K562 (cell line): ENCODE measurements around the gene KATNAL1. TPM values are rescaled to one million over a fixed set of nuclear protein-coding genes. Genes with fewer than 3 reads are reported as not detected.

Experiments used
- ATF1 ChIP-seq, 2 experiments: fragments of 450-650 bp in 1 of 2; IDR thresholded peaks; 2 replicates each; pipeline ENCODE4 v1.6.1; 2016; ENCODE audit warnings: missing compliant biosample characterization in 1 of 2, missing genetic modification characterization in 1 of 2
- CCNT2 ChIP-seq: IDR thresholded peaks from 2 replicates; pipeline ENCODE4 v1.6.1; 2011; ENCODE audit warnings: borderline replicate concordance, low read depth, mild to moderate bottlenecking, moderate library complexity, mixed read lengths, low read length; ENCODE audit not compliant: insufficient read length; ENCODE audit errors: extremely low read depth
- CEBPB ChIP-seq: fragments of 450-650 bp; IDR thresholded peaks from 2 replicates; pipeline ENCODE4 v1.6.1; 2016; ENCODE audit warnings: missing genetic modification characterization, missing compliant biosample characterization
- CGGBP1 ChIP-seq: fragments of 250-450 bp; sonication (Bioruptor Pico); IDR thresholded peaks from 2 replicates; pipeline ENCODE4 v1.9.0; 2021; ENCODE audit warnings: mild to moderate bottlenecking
- FOXO4 ChIP-seq: fragments of 450-650 bp; formaldehyde crosslinking; IDR thresholded peaks from 2 replicates; pipeline ENCODE4 v1.4.0; 2020; ENCODE audit warnings: mild to moderate bottlenecking, moderate library complexity
- HMBOX1 ChIP-seq: sonication (generic); IDR thresholded peaks from 2 replicates; pipeline ENCODE4 v1.6.1; 2016
- HNRNPL ChIP-seq: fragments of 200-400 bp; formaldehyde crosslinking; IDR thresholded peaks from 2 replicates; pipeline ENCODE4 v1.6.1; 2017; ENCODE audit warnings: low read depth, mild to moderate bottlenecking, low read length
- KLF1 ChIP-seq: fragments of 450-650 bp; IDR thresholded peaks from 2 replicates; pipeline ENCODE4 v1.6.1; 2016; ENCODE audit warnings: missing genetic modification characterization, missing compliant biosample characterization
- NCOA4 ChIP-seq: fragments of 450-650 bp; IDR thresholded peaks from 2 replicates; pipeline ENCODE4 v1.6.1; 2018; ENCODE audit warnings: mild to moderate bottlenecking; ENCODE audit not compliant: partially characterized antibody
- NFE2 ChIP-seq: IDR thresholded peaks from 2 replicates; pipeline ENCODE4 v1.6.1; 2014; ENCODE audit warnings: antibody characterized with exemption, low read depth
- PURB ChIP-seq: sonication (generic); formaldehyde crosslinking; IDR thresholded peaks from 2 replicates; pipeline ENCODE4 v1.9.0; 2021; ENCODE audit warnings: low read depth, mild to moderate bottlenecking, missing genetic modification reagents
- RBM25 ChIP-seq: fragments of 200-400 bp; formaldehyde crosslinking; IDR thresholded peaks from 2 replicates; pipeline ENCODE4 v1.6.1; 2018; ENCODE audit warnings: low read length, low read depth, moderate library complexity; ENCODE audit not compliant: severe bottlenecking
- THRA ChIP-seq: fragments of 450-650 bp; IDR thresholded peaks from 2 replicates; pipeline ENCODE4 v1.6.1; 2017; ENCODE audit warnings: mild to moderate bottlenecking, moderate library complexity
- XRCC3 ChIP-seq: fragments of 450-650 bp; IDR thresholded peaks from 2 replicates; pipeline ENCODE4 v1.6.1; 2017; ENCODE audit warnings: mild to moderate bottlenecking, moderate library complexity
- polyA plus RNA-seq, 8 experiments: library from polyadenylated mRNA; depleted of rRNA in 4 of 8; stranded (reverse) in 5 of 8; unstranded in 3 of 8; fragments of >200 nt; fragmentation: Nextera tagmentation in 2 of 8; fragmentation: Illumina TruSeq in 1 of 8; extraction: Ambion mirVana in 2 of 8; extraction: Trizol in 1 of 8; gene quantifications; 2 replicates each; pipeline versions ENCODE4 v1.2.1 to v1.2.3, GENCODE V29; 2011 to 2014; ENCODE audit warnings: inconsistent platforms in 1 of 8, missing spikeins in 1 of 8
- total RNA-seq, 7 experiments: library from RNA; depleted of rRNA in 6 of 7; stranded (reverse); fragments of >200 nt in 6 of 7; fragmentation: Illumina TruSeq in 2 of 7; extraction: Trizol in 2 of 7; gene quantifications; 2 replicates each; pipeline versions ENCODE4 v1.2.1 to v1.2.3, GENCODE V29; 2011 to 2021; ENCODE audit warnings: low replicate concordance in 1 of 7
- TF ChIP-seq, protein P1 (sequence below): sonication (generic); formaldehyde crosslinking; IDR thresholded peaks from 2 replicates; pipeline ENCODE4 v1.8.0; 2023; ENCODE audit warnings: mild to moderate bottlenecking, missing genetic modification reagents
- TF ChIP-seq, protein P2 (sequence below): fragments of 450-650 bp; IDR thresholded peaks from 2 replicates; pipeline ENCODE4 v1.6.1; 2017; ENCODE audit warnings: antibody characterized with exemption, mild to moderate bottlenecking

KATNAL1 gene
- total and polyA plus RNA-seq, 9 of the 15 experiments (the other 6 are each of a cell fraction or from before 2014, with no cell fraction given) = 2.5 to 8.2 (median 5.5) TPM

DNA sequence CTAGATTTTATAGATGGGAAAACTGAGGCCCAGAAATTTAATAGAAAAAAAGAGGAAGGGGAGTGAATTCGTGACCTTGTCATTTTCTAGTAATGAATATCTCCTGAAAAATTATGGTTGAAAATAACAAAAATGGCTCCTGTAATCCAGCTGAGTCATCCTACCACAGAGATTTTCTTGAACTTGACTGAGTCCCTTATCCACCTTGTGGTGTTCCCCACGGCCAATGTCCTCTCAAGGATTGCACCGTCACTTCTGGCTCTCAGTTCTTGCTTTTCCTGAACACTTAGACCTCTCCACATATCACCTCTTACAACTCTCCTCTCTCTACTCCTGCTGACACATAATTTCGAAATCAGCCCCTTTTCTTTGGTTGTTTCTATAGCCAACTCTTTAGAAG, 1.2 kb upstream of the KATNAL1 start (continued):
- no peak for TF ChIP-seq CCNT2
- no peak for TF ChIP-seq FOXO4 (CRISPR knock-in tag)
- TF ChIP-seq CGGBP1 (CRISPR knock-in tag) = no peak
- no peak for TF ChIP-seq PURB
- TF ChIP-seq CEBPB (tag) = peak; percentile 28; the same call in 1 of the 2 replicates
- TF ChIP-seq RBM25 = no peak
- TF ChIP-seq XRCC3 = no peak
- TF ChIP-seq ATF1 (CRISPR knock-in tag; IDR thresholded peaks at IDR 0.05) = no peak
- 0 out of 2 replicates have a peak, but pooled peaks have one; percentile 7 for TF ChIP-seq ATF1 (tag; IDR thresholded peaks at IDR 0.05)
- no peak for TF ChIP-seq HMBOX1
- TF ChIP-seq KLF1 (tag) = no peak
- TF ChIP-seq, protein P1, sequence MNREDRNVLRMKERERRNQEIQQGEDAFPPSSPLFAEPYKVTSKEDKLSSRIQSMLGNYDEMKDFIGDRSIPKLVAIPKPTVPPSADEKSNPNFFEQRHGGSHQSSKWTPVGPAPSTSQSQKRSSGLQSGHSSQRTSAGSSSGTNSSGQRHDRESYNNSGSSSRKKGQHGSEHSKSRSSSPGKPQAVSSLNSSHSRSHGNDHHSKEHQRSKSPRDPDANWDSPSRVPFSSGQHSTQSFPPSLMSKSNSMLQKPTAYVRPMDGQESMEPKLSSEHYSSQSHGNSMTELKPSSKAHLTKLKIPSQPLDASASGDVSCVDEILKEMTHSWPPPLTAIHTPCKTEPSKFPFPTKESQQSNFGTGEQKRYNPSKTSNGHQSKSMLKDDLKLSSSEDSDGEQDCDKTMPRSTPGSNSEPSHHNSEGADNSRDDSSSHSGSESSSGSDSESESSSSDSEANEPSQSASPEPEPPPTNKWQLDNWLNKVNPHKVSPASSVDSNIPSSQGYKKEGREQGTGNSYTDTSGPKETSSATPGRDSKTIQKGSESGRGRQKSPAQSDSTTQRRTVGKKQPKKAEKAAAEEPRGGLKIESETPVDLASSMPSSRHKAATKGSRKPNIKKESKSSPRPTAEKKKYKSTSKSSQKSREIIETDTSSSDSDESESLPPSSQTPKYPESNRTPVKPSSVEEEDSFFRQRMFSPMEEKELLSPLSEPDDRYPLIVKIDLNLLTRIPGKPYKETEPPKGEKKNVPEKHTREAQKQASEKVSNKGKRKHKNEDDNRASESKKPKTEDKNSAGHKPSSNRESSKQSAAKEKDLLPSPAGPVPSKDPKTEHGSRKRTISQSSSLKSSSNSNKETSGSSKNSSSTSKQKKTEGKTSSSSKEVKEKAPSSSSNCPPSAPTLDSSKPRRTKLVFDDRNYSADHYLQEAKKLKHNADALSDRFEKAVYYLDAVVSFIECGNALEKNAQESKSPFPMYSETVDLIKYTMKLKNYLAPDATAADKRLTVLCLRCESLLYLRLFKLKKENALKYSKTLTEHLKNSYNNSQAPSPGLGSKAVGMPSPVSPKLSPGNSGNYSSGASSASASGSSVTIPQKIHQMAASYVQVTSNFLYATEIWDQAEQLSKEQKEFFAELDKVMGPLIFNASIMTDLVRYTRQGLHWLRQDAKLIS (CRISPR knock-in tag) = no peak
- TF ChIP-seq NCOA4 = no peak
- TF ChIP-seq HNRNPL = no peak
- TF ChIP-seq, protein P2, sequence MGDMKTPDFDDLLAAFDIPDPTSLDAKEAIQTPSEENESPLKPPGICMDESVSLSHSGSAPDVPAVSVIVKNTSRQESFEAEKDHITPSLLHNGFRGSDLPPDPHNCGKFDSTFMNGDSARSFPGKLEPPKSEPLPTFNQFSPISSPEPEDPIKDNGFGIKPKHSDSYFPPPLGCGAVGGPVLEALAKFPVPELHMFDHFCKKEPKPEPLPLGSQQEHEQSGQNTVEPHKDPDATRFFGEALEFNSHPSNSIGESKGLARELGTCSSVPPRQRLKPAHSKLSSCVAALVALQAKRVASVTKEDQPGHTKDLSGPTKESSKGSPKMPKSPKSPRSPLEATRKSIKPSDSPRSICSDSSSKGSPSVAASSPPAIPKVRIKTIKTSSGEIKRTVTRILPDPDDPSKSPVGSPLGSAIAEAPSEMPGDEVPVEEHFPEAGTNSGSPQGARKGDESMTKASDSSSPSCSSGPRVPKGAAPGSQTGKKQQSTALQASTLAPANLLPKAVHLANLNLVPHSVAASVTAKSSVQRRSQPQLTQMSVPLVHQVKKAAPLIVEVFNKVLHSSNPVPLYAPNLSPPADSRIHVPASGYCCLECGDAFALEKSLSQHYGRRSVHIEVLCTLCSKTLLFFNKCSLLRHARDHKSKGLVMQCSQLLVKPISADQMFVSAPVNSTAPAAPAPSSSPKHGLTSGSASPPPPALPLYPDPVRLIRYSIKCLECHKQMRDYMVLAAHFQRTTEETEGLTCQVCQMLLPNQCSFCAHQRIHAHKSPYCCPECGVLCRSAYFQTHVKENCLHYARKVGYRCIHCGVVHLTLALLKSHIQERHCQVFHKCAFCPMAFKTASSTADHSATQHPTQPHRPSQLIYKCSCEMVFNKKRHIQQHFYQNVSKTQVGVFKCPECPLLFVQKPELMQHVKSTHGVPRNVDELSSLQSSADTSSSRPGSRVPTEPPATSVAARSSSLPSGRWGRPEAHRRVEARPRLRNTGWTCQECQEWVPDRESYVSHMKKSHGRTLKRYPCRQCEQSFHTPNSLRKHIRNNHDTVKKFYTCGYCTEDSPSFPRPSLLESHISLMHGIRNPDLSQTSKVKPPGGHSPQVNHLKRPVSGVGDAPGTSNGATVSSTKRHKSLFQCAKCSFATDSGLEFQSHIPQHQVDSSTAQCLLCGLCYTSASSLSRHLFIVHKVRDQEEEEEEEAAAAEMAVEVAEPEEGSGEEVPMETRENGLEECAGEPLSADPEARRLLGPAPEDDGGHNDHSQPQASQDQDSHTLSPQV = 0 out of 2 replicates have a peak, but pooled peaks have one; percentile 41
- TF ChIP-seq NFE2 = peak; percentile 97
- no peak for TF ChIP-seq THRA
